Smooth muscle cell (in vitro differentiated cells): ENCODE data around the gene HNRNPD. TPM values are rescaled to one million over a fixed set of nuclear protein-coding genes. Genes with fewer than 3 reads are reported as not detected.
"Not testable (repeated sequence)": the region's sequence is repeated elsewhere in the genome, so short reads cannot be mapped to it uniquely, and the experiment has no call there.

Source experiments
- DNase-seq: peaks from one replicate; lab custom pipeline; 2025; ENCODE audit not compliant: unreplicated experiment; lab: John Stamatoyannopoulos, UW
- H2AFZ ChIP-seq: fragments of 200-600 bp; sonication (generic); 2 replicates; pipeline ENCODE4 v1.6.0; 2016; ENCODE audit warnings: antibody characterized with exemption, low read depth, mild to moderate bottlenecking
- H3F3A ChIP-seq: fragments of 200-600 bp; sonication (generic); 2 replicates; pipeline ENCODE4 v1.6.0; 2017; ENCODE audit warnings: antibody characterized with exemption, low read depth
- H3K27ac ChIP-seq: fragments of 200-600 bp; sonication (generic); 2 replicates; pipeline ENCODE4 v1.5.1; 2016; ENCODE audit warnings: low read depth, mild to moderate bottlenecking
- H3K27me3 ChIP-seq: fragments of 200-600 bp; sonication (generic); 2 replicates; pipeline ENCODE4 v1.6.1; 2016; ENCODE audit warnings: low read depth, mild to moderate bottlenecking
- H3K36me3 ChIP-seq: fragments of 200-600 bp; sonication (generic); 2 replicates; pipeline ENCODE4 v1.5.1; 2016; ENCODE audit warnings: low read depth
- H3K4me1 ChIP-seq: fragments of 200-600 bp; sonication (generic); 2 replicates; pipeline ENCODE4 v1.5.1; 2016; ENCODE audit warnings: low read depth
- H3K4me2 ChIP-seq: fragments of 200-600 bp; sonication (generic); 2 replicates; pipeline ENCODE4 v1.6.0; 2016; ENCODE audit warnings: mild to moderate bottlenecking
- H3K4me3 ChIP-seq: fragments of 200-600 bp; sonication (generic); 2 replicates; pipeline ENCODE4 v1.5.1; 2016; ENCODE audit warnings: mild to moderate bottlenecking
- H3K79me2 ChIP-seq: fragments of 200-600 bp; sonication (generic); 2 replicates; pipeline ENCODE4 v1.6.0; 2016; ENCODE audit warnings: low read depth, mild to moderate bottlenecking
- H3K9ac ChIP-seq: fragments of 200-600 bp; sonication (generic); 2 replicates; pipeline ENCODE4 v1.6.0; 2016; ENCODE audit warnings: low read depth
- H3K9me3 ChIP-seq: fragments of 200-600 bp; sonication (generic); replicated peaks from 2 replicates; pipeline ENCODE4 v1.5.1; 2016; ENCODE audit warnings: low read depth
- H4K20me1 ChIP-seq: fragments of 200-600 bp; sonication (generic); 2 replicates; pipeline ENCODE4 v1.6.0; 2016; ENCODE audit warnings: low read depth
- CTCF ChIP-seq: fragments of 200-600 bp; sonication (generic); IDR thresholded peaks from 2 replicates; pipeline ENCODE4 v1.5.1; 2017; ENCODE audit warnings: borderline replicate concordance, mild to moderate bottlenecking, antibody characterized with exemption; ENCODE audit not compliant: insufficient read depth, poor library complexity, severe bottlenecking
- WGBS: methylation state at CpG from one replicate; pipeline ENCODE4 v1.1.7; 2016; ENCODE audit warnings: low lambda C conversion rate; 5-methylcytosine and 5-hydroxymethylcytosine counted together
- polyA plus RNA-seq: library from polyadenylated mRNA; unstranded; fragments of >200 nt; fragmentation: Nextera tagmentation; extraction: Ambion mirVana; gene quantifications from 2 replicates; pipeline ENCODE4 v1.2.1, GENCODE V29; 2016
- total RNA-seq: library from RNA; depleted of rRNA; stranded (reverse); fragments of >200 nt; gene quantifications from 2 replicates; pipeline ENCODE4 v1.2.3, GENCODE V29; 2014

The HNRNPD gene
- total and polyA plus RNA-seq, 2 experiments from 2014 or later = 58.7 to 162 TPM

GRCh38 chr4:82419451-82419850 is 45.7 kb upstream of the HNRNPD start:
- Histone ChIP-seq H3K36me3 (peaks cover 1% of the 10 kb centered on the region), H3K4me1 (no peaks in the 10 kb centered on the region), H3K79me2 (no peaks in the 10 kb centered on the region), H3K9ac (no peak overlapping the region), H4K20me1 (peaks cover 29% of the 10 kb centered on the region), H3K9me3 (no peaks in the 10 kb centered on the region), H2AFZ (no peak overlapping the region), H3K27me3 (no peaks in the 10 kb centered on the region), H3F3A (peaks cover 24% of the 10 kb centered on the region), H3K27ac (no peak overlapping the region), H3K4me3 (no peak overlapping the region), H3K4me2 (no peak overlapping the region)
- TF ChIP-seq CTCF = no peak
- 89% methylated on average over 3 of the region's 3 CpGs for WGBS
- no peak for DNase-seq

DNA sequence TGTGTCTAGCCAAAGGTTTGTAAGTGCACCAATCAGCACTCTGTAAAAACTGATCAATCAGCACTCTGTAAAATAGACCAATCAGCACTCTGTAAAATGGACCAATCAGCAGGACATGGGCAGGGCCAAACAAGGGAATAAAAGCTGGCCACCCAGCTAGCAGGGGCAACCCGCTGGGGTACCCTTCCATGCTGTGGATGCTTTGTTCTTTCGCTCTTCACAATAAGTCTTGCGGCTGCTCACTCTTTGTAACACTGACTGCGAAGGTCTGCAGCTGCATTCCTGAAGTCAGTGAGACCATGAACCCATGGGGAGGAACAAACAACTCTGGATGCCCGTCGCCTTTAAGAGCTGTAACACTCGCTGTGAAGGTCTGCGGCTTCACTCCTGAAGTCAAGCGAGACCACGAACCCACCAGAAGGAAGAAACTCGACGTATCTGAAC is 42.2 kb upstream of the HNRNPD start:
- H3K79me2 ChIP-seq = no peaks in the 10 kb centered on the region
- H3K9ac ChIP-seq = no peak overlapping the region
- no peaks in the 10 kb centered on the region for H3K9me3 ChIP-seq
- no peak overlapping the region for H3K4me2 ChIP-seq
- H3K4me3 ChIP-seq = no peak overlapping the region
- no peaks in the 10 kb centered on the region for H3K36me3 ChIP-seq
- DNase-seq = no peak
- no peak overlapping the region for H3K27ac ChIP-seq
- H3K27me3 ChIP-seq = no peaks in the 10 kb centered on the region
- WGBS = 89% methylated on average over 12 of the region's 12 CpGs
- no peaks in the 10 kb centered on the region for H3K4me1 ChIP-seq
- H2AFZ ChIP-seq = no peak overlapping the region
- H3F3A ChIP-seq = no peaks in the 10 kb centered on the region
- H4K20me1 ChIP-seq = peaks cover 2% of the 10 kb centered on the region
- no peak for TF ChIP-seq CTCF

DNA sequence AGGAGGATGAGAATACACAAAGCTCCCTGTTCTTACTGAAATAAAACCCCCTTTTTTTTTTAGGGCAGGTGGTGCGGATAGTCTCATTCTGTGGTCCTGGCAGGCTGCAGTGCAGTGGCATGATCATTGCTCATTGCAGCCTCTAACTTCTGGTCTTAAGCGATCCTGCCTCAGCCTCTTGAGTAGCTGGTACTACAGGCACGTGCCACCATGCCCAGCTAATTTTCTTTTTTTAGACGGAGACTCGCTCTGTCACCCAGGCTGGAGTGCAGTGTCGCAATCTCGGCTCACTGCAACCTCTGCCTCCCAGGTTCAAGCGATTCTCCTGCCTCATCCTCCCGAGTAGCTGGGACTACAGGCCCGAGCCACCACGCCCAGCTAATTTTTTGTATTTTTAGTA is 41.3 kb upstream of the HNRNPD start:
- H3K27me3 ChIP-seq, H3K9me3 ChIP-seq, H3K27ac ChIP-seq, H4K20me1 ChIP-seq, H3K4me3 ChIP-seq, H3K36me3 ChIP-seq, DNase-seq, H2AFZ ChIP-seq, H3K79me2 ChIP-seq, H3K4me2 ChIP-seq, H3K4me1 ChIP-seq, H3K9ac ChIP-seq, H3F3A ChIP-seq: not testable (repeated sequence)
- WGBS = 98% methylated on average over 11 of the region's 11 CpGs

GRCh38 chr4:82403725-82404124 is 29.9 kb upstream of the HNRNPD start:
- H3K9me3 ChIP-seq = no peaks in the 10 kb centered on the region
- no peak overlapping the region for H3K4me2 ChIP-seq
- no peaks in the 10 kb centered on the region for H3K4me1 ChIP-seq
- no peaks in the 10 kb centered on the region for H3F3A ChIP-seq
- H3K79me2 ChIP-seq = no peaks in the 10 kb centered on the region
- no peak overlapping the region for H3K27ac ChIP-seq
- no peaks in the 10 kb centered on the region for H3K27me3 ChIP-seq
- H3K9ac ChIP-seq = no peak overlapping the region
- no peaks in the 10 kb centered on the region for H3K36me3 ChIP-seq
- H2AFZ ChIP-seq = no peak overlapping the region
- WGBS = 91% methylated on average over 1 of the region's 1 CpG
- no peak overlapping the region for H3K4me3 ChIP-seq
- no peak for DNase-seq
- no peak for TF ChIP-seq CTCF
- no peaks in the 10 kb centered on the region for H4K20me1 ChIP-seq
